OCI-LY3 (cell line): Measurements from ENCODE around the gene ADIRF.

Experiments used
- EZH2phosphoT487 ChIP-seq: fragments of 200-600 bp; shearing (Covaris generic); IDR thresholded peaks from 2 replicates; pipeline ENCODE4 v1.6.1; 2018; ENCODE audit warnings: antibody characterized with exemption, mixed run types, low read depth
- TF ChIP-seq, protein P1 (sequence below): fragments of 200-600, 300-600 bp; sonication (generic); IDR thresholded peaks from 2 replicates; pipeline ENCODE4 v1.5.1; 2014; ENCODE audit warnings: antibody characterized with exemption, low read length, low read depth

DNA sequence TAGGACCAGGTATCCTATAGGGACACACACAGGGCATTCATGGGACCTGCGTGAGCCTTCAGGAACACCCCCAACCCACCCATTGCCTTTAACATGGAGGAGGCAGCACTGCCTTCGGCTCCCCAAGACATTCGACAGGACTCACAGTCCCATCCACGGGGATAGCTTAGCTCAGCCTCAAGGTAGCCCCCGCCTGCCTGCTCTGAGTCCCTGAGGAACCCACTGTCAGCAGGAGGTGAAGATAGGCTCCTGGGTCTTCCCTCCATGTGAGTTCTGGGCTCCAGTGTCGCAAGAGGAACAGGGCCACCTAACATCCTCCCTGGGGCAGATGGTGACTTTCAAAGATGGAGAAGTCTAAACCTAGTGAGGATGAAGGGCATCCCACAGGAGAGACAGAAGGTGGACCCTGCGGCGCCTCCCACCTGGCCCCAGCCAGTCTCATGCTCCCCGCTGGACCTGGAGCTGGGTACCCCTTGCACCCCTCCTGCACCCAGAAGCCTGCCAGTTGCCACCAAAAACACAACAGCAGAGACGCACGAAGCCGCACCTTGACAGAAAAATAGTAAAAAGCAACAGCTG lies 4.9 kb upstream of the ADIRF start:
- TF ChIP-seq, protein P1, sequence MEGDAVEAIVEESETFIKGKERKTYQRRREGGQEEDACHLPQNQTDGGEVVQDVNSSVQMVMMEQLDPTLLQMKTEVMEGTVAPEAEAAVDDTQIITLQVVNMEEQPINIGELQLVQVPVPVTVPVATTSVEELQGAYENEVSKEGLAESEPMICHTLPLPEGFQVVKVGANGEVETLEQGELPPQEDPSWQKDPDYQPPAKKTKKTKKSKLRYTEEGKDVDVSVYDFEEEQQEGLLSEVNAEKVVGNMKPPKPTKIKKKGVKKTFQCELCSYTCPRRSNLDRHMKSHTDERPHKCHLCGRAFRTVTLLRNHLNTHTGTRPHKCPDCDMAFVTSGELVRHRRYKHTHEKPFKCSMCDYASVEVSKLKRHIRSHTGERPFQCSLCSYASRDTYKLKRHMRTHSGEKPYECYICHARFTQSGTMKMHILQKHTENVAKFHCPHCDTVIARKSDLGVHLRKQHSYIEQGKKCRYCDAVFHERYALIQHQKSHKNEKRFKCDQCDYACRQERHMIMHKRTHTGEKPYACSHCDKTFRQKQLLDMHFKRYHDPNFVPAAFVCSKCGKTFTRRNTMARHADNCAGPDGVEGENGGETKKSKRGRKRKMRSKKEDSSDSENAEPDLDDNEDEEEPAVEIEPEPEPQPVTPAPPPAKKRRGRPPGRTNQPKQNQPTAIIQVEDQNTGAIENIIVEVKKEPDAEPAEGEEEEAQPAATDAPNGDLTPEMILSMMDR = no peak
- TF ChIP-seq EZH2phosphoT487 = no peak
